ENCODE data around the gene SLC38A10.
"Not testable (repeated sequence)": the region's sequence is repeated elsewhere in the genome, so short reads cannot be mapped to it uniquely, and the experiment has no call there.

Gene SLC38A10

DNA sequence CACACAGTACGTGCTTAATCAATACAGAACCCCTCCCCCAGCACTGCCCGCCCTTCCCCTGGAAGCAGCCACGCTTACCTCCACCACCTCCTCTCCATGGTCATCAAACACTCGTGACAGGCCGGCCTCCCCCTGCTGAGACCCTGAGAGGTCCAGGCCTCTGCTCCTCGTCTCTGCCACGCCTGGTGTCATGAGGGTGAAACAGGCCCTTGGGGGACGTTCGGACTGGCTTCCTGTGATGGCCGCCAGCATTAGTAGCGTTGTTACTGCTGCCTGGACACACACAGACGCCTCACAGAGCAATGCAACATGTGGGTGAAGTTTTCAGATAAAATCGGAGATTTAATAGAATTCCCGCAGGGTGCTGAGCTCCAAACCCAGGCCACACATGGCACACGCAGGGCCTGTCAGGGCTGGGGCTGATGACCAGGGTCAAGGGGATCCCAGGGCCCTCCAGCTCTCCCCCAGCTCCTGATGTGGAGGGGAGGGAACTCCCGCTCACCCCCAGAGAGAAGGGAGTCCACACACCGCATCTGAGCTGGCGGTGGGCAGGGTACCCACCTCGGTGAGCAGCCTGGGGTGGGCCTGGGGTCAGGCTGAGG, 15.9 kb upstream of the SLC38A10 start:
- no peak for DNase-seq

GRCh38 chr17:81309859-81310839, 15.0 kb upstream of the SLC38A10 start:
- DNase-seq: no peak

DNA sequence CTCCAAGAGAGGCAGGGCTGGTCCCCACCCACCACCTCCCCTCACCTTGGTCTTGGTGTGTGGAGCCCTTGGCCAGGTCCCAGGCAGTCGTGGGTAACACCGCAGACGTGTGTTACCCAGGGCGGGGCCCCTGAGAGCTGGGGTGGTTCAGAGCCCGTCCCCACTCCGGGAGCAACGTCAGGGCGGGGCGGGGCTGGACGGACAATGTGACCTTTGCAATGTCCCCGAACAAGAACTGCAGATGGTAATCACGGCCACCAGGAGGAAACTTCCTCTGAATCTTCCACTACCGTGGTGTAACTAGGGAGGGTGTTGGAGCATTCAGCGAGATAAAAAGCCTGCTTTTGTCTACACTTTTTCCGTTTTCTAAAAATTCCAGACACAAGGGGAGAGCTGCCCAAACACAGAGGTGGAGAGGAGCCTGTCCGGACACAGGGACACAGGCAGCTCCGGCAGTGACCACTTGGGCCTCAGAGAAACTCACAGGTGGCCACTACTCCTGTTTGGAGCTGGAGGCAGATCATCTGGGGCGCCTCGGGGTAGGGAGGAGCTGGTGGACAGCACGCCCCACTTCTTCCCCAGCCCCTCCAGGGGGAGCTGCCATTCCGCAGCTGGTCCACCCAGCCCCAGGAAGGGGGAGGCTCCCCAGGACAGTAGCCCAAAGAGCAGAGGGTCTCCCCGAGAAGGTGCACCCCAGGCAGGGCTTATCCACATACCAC, 14.2 kb upstream of the SLC38A10 start:
- DNase-seq: peak; percentile 89

- not testable (repeated sequence) for DNase-seq
These were observed 13.7 kb upstream of the SLC38A10 start for GRCh38 chr17:81308784-81309139.

- DNase-seq: no peak
These were observed 12.8 kb upstream of the SLC38A10 start for GRCh38 chr17:81307636-81308560.

- DNase-seq: no peak
These were observed 11.9 kb upstream of the SLC38A10 start for GRCh38 chr17:81306898-81307510.

- DNase-seq: no peak
These were observed 11.4 kb upstream of the SLC38A10 start for GRCh38 chr17:81306491-81306890.

DNA sequence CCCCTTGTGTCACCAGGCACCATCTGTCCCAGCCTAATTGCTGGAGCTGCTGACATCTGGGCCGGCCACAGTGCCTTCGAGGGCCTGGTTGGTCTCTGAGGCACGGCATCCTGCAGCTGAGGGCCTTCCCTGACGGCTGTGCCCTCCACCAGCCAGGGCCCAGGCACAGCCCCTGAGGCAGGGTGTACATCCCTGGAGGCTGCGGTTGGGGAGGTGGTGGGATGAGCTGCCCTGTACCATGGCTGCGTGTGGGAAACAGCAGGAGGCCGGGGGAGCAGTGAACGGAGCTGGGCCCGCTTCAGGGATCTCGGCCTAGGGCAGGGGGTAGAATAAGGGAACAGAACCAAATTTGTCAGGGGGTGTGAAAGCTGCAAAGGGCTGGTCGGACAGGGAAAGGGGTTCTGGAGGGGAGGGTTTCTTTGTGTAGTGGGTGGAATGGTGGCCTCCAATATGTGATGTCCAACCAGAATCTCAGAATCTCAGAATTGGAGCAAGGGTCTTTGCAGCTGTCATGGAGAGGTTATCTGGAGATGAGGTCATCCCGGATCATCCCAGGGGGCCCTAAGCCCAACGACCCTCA, 10.0 kb upstream of the SLC38A10 start:
- no peak for DNase-seq

DNA sequence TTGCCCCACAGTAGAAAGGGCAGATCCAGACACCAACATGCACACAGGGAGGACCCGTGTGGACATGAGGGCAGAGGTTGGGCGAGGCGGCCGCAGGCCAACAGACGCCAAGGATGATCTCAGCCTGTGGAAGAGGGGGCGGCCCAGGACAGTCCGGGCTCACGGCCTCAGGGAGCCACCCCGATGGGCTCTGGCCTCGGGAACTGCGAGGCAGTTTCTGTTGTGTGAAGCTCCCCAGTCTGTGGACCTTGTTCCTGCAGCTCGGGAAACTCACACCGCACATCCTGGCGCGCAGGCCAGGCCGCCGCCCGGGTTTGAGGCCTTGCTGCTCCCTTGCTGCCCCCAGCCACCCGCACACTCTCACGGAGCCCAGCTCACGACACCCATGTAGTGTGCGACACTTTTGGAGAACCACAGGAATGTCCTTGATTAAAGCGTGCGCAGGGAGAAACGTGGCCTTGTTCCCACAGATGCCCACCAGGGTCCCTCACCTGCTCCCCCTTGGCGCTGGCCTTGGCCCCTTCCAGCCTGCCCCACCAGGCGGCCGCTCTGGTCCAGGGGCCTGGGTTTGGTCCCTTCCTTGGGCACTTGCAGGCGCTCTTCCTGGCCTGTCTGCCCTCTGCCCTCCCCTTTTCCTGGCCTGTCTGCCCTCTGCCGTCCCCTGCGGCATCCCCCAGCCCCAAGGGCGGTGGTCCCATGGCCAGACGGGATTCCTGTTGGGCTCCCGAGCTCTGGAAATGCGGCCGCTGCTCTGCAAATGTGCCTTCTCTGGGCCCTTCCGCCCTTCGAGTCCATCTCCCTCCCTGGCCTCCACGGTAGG, 9.3 kb upstream of the SLC38A10 start:
- DNase-seq: no peak

GRCh38 chr17:81303385-81303784, 8.3 kb upstream of the SLC38A10 start:
- no peak for DNase-seq

GRCh38 chr17:81302861-81303333, 7.8 kb upstream of the SLC38A10 start:
- no peak for DNase-seq

- DNase-seq: no peak
These were observed 7.2 kb upstream of the SLC38A10 start for GRCh38 chr17:81302324-81302723.

DNA sequence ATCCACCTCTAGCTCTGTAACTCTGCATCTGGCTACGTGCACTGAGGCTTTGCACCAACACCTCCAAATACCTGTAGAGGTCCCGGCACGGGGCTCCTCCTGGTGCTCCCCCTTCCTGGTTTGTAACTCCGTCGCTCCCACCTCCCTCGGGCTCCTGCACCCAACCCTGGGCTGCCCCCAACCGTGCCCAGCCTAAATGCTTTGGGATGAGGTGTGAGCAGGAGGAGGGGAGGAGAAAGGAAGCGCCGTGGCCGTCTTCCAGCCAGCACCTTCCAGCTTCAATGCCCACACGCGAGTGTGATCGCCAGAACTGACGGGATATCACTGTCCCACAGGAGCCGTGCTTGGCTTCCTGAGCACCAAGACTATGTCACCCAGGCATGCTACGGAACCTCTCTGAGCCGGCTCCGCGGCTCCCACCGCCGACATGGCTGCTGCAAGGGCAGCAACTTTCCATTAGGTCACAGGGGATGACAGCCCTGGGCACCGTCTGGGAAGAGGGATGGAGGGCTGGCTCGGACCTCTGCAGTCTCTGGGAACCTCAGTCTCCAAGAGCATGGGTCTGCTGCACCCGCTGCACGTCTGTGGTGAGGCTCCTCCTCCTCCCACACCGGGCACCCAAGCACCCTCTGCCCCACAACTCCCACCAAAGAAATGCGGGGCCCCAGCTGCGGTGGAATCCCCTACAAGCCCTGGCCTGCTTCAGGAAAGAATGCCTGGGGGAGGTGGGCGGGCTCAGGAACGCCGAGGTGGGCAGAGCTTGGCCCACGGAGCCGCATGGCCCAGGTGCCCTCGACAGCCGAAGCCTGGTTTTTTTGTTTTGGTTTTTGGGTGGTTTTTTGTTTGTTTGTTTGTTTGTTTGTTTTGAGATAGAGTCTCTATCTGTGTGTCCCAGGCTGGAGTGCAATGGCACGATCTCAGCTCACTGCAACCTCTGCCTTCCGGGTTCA, 6.4 kb upstream of the SLC38A10 start:
- no peak for DNase-seq

DNA sequence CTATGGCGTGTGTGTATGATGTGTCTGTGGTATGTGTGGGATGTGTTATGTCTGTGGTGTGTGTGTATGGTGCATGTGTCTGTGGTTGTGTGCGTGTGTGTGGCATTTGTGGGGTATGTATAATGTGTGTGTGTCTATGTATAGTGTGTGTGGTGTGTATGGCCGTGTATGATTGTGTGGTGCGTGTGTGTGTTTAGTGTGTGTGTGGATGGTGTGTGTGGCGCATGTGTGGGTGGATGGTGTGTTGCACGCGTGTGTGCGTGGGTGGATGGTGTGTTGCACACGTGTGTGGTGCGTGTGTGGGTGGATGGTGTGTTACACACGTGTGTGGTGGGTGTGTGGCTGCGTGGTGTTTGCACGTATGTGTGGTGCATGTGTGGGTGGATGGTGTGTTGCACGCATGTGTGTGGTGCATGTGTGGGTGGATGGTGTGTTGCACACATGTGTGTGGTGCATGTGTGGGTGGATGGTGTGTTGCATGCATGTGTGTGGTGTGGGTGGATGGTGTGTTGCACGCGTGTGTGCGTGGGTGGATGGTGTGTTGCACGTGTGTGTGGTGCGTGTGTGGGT, 5.6 kb upstream of the SLC38A10 start:
- no peak for DNase-seq

GRCh38 chr17:81299846-81300585, 4.9 kb upstream of the SLC38A10 start:
- no peak for DNase-seq

- DNase-seq: no peak
These were observed 4.1 kb upstream of the SLC38A10 start for GRCh38 chr17:81298991-81299738.

DNA sequence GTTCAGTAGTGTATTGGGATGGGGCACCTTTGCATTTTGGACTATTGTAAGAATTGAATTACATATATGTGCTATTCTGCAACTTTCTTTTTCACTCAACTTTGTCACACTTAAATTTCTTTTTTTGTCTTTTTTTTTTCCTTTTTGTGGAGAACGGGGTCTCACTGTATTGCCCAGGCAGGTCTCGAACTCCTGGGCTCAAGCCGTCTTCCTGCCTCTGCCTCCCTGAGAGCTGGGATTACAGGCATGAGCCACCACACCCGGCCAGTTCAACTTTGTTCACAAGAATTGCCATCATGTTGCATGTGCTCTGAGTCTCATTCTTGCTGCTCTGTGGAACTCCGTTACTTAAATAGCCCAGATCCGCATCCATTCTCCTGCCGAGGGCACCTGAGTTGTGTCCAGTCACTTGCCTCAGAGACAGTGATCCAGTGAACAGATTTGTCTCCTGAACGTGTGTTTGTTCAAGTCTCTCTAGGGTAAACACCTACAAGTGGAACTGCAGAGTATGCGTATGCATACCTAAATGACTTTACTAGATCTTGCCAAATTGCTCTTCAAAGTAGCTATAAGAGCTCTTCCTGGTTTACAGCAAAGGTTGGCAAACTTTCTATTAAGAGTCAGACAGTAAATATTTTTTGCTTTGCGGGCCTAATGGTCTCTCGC, 3.4 kb upstream of the SLC38A10 start:
- no peak for DNase-seq

All from femur (tissue), 1 donor.